ENCODE data around the gene BCOR. TPM values are rescaled to one million over a fixed set of nuclear protein-coding genes. Genes with fewer than 3 reads are reported as not detected.

BCOR gene
- total RNA-seq, 2 experiments from 2014 or later: 46.4 to 47.0 TPM

DNA sequence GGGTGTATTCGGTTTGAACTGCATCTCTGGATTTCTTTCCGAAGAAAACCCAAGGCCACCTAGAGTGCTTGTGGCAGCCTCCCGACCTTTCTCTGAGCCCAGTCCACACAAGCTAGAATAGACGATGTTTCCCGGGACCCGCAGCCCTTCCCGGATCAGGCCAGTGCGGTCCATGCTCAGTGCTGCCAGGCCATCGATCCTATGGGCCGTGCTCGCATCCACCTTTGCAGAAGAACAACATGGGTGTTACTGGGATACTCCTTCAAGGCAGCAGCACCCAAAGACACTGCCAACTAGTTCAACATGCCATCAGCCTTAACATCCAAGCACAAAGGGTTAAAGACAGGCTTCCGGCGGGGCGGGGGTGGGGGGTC, 22.8 kb downstream of the BCOR start:
- CTCF ChIA-PET: no interaction called here
- POLR2A ChIA-PET: no interaction called here

DNA sequence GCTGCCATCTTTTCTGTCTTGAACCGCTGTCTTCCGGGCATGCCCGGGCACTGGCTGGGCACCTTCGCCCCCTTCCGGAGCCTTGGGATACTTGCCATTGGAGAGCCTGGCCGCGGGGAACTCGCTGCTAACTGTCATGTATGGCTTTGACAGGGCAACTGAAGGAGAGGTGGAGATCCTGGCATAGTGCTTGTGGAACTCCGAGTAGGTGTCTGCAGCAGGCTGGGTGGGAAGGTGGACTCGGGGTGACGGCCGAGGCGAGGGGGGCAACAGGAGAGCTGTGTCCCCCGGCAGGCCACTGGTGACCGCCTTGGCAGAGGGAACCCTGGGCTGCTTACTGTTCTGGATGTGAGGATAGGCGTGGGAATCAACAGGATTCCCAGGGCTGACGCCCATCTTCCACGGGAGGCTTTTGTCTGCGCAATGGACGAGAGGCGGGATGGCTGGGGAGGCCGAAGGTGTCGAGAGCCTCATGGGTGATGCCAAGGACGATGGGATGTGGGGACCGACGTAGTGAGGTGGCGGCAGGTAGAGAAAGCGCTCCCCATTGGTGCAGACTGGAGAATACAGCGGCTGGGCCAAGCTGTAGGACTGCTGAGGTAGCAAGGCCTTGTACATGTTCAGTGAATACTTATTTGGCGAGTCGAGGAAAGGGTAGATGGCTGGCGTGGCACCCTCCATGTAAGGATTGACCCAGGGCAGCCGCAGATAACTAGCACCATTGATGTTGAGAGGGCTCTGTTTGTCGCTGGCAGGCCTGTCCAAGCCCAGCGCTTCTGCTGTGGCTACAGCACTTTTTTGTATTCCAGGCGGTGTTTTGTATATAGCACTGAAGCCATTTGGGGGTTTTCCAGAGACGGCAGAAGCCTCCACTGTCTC, 23.4 kb downstream of the BCOR start:
- CTCF ChIA-PET: no interaction called here
- POLR2A ChIA-PET: no interaction called here

DNA sequence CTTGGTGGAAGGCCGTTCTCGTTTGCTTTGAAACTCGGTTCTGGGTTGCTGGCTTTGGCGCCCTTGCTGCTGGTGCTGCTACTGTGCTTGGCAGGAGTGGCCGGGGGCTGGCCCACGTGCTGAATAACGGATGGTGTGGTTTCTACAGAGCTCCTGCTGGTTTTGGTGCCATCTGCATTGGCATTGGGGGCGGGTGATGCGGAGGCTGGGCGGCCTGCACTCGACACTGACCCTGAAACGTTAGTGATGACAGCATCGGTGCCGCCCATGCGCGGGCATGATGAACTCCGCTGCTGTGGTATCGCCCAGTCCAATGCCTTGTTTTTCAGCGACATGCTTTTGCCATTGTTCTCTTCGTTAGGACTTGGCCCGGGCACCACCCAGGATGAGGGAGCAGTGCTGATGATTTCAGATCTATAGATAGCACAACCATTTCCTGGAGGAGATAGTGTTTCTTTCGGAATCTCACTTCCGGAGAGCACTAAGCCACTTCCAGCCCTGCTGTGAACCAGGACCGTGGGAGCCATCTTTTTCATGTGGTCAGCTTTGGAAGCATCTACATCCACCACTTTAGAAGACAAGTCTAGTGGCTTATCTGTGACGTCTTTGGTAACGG, 24.2 kb downstream of the BCOR start:
- CTCF ChIA-PET: no interaction called here
- POLR2A ChIA-PET: no interaction called here

DNA sequence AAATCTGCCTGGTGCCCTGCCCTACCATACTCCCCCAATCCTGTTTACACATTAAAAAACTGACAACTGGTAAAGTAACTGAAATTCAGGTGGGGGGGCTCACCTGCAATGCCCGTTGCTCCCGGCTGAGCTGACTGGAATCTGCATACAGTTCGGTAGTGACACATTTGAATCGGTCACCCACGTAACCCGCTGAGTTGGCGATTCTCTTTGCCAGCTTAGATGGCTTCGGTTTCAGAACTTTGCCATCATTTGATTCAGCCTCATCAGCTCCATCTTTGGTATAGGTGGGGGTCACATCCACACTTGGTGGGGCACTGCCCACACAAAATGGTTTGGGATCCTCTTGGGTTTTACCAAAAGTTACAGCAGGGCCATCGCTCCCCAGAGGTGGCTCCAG, 25.5 kb downstream of the BCOR start:
- CTCF ChIA-PET: no interaction called here
- POLR2A ChIA-PET: no interaction called here

DNA sequence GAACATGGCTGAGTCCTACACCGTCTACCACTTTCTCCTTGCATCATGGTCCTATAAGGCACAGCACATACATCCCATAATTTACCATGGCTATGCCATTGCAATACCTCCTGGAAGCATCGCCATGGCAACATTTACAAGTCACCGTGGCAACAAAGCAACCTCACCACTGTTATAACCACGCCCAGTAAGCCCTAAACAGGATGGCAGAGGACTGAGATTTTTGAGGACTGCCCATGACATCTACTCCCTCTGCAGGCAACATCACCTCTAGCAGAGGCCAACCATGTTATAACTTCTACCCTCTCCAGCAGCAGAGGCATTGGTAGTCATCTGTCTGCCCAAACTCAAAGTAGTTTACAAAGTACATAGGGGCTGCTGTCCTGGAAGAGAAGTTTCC, 29.7 kb downstream of the BCOR start:
- ChIA-PET POLR2A (no interaction called here), CTCF (no interaction called here)

GRCh38 chrX:40066700-40067099, 31.1 kb downstream of the BCOR start:
- POLR2A ChIA-PET: no interaction called here
- CTCF ChIA-PET: no interaction called here

- POLR2A ChIA-PET: interaction anchor here (0.6 kb wide), 1 partner anchor 111 kb away, joined by 5 read pairs; no protein-coding TSS in a partner anchor
- CTCF ChIA-PET: no interaction called here
Measured at GRCh38 chrX:40065296-40066046, 32.3 kb downstream of the BCOR start.

DNA sequence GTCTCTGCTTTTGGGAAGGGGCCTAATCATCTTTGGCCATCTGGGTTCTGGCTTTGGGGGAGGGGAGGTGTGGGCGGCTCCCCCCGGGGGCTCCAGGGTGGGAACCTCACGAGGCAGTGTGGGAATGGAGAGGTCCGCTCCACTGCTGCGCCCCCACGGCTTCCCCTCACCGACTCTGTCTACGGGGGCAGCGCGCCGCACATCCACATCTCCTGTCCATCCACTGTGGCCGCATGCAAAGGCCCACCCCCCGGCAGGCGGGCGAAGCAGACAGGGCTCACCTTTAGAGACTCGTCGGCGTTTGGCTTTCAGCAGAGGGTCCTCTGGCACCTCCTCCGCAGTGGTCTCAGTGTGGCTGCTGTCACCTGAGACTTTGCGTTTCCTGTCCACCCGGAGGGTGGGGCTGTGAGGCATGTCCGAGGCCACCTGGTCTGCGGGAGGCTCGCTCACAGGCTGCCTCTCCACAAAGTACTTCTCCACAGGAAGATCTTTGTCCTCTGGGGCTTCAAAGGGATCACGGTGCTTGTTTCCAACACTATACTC, 33.6 kb downstream of the BCOR start:
- POLR2A ChIA-PET: no interaction called here
- CTCF ChIA-PET: no interaction called here

DNA sequence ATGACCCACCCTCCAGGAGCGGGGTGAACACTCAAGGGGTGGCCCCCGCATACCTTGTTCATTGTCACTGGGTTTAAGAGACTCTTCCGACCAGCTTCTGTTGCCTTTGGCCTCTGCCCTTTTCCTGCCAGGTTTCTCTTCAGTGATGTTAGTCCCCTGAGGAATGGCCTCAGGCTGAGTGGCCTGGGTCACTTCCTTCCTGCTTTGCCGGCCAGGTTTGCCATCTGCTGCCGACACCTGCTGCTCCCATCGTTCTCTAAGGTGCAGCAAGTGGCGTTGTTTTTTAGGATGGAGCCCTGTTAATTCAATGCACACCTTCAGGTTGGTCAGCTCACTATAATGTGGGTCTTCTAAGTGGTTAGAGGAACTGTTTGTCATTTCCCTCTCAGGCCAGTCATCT, 34.2 kb downstream of the BCOR start:
- POLR2A ChIA-PET: no interaction called here
- CTCF ChIA-PET: no interaction called here

DNA sequence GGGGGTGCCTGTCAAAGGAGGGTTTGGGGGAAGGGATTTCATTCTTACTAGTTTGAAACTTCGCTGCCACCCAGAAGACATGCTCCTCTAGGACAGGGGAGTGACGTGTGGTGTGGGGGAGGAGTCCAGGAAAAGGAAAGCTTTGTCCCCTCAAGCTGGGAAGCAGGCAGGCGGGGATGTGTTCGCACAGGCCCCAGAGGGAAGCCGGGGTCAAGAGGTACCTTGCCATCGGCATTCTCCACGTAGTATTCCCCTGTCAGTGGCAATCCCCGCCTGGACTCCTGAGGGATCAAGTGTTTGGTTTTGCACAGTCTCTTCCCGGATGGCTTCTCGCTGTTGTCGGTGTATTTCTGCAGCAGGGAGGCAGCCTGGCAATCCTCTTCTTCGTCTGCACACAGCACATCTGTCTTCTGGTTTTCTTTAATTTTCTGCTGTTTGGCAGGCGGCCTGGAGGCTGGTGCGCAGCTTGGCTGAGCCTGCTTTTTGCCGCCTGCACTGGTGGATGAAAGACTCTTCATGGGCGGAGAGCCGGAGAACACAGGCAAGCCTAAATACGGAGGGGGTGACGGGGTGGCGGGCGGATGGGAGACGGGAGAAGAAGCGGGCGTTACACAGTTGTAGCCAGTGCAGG, 35.1 kb downstream of the BCOR start:
- ChIA-PET CTCF (no interaction called here), POLR2A (no interaction called here)

DNA sequence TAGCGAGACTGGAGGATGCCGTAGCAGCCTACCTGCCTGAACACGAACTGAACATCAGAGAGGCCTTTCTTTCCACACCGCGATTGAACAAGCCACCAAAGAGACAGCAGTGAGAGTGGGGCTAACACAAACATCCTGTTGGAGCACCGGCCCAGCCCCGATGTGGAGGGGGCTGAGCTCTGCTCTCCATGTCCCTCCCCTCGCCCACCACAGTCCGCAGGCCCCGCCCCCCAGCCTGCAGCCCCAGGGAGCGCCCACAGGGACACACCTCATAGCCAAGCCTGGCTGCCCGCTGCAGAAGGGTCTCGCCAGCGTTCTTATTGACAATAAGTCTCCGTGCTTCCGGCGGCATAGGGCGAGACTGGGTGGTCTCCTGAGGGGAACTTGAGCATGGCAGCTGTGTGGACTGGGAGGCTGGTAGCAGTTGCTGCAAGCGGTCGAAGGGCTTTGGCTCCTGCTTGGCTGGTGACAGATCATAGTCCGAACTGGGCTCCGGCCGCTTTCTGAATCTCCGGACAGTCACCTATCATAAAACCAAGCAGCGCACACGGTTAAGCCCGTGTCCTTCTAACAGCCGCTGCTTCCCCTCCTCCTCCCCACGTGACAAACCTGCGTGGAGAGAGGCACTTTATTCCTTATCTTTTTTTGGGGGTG, 35.8 kb downstream of the BCOR start:
- POLR2A ChIA-PET: interaction anchor here (0.9 kb wide), 1 partner anchor 36 kb away, joined by 3 read pairs; the partner anchor contains the start of gene BCOR
- CTCF ChIA-PET: no interaction called here

GRCh38 chrX:40061005-40061404, 36.8 kb downstream of the BCOR start:
- POLR2A ChIA-PET: interaction anchor here (0.9 kb wide), 1 partner anchor 37 kb away, joined by 3 read pairs; the partner anchor contains the start of gene BCOR
- CTCF ChIA-PET: no interaction called here

DNA sequence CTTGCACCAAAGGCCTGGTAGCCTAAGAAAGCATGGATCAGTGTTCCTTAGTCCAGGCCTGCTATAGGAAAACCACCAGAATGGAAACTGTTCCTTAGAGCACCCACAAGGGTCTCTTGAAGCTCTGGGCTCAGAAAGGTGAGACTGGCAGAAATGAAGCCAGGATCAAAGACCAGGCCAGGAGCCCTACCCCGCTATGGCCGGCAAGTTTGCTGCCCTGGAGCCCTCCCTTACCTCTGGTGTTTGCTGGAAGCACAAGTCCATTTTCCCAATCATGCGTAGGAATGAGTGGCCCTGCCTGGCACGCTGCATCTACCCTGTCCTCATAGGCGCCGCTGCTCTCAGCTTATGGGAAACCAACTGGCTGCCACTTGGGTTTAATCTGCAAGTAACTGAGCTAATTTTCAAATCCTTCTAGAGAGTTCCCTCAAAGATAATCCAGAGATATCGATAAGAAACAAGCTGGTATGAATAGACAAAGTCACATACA, 37.4 kb downstream of the BCOR start:
- CTCF ChIA-PET: no interaction called here
- POLR2A ChIA-PET: no interaction called here

DNA sequence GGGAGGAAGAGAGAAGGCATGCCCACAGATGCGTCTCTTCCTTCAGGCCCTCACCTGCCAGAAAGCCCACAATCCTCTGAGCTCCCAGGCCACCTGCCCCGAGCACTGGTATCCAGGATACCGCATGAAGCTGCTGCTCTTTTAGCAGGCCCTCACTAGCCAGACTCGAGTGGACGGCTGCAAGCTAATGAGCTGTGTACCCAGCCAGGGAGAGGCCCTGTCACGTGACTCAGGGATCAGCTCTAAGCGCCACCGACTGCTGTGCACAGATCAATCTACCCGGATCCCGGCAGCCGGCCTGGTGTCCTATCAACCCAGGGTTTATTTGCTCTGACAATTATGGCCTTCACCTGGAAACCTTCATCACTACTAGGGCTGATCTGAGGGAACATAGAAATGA, 39.0 kb downstream of the BCOR start:
- ChIA-PET CTCF (no interaction called here), POLR2A (no interaction called here)

GRCh38 chrX:40057405-40057804, 40.4 kb downstream of the BCOR start:
- CTCF ChIA-PET: no interaction called here

GRCh38 chrX:40056420-40056819, 41.3 kb downstream of the BCOR start:
- ChIA-PET CTCF (interaction anchor here (0.7 kb wide), 1 partner anchor 267 kb away, joined by 3 read pairs; no protein-coding TSS in a partner anchor), POLR2A (no interaction called here)

More at GRCh38 chrX:40057405-40057804, 40.4 kb downstream of the BCOR start:
- POLR2A ChIA-PET: no interaction called here

GRCh38 chrX:40055495-40055894, 42.3 kb downstream of the BCOR start:
- POLR2A ChIA-PET: no interaction called here
- CTCF ChIA-PET: no interaction called here

DNA sequence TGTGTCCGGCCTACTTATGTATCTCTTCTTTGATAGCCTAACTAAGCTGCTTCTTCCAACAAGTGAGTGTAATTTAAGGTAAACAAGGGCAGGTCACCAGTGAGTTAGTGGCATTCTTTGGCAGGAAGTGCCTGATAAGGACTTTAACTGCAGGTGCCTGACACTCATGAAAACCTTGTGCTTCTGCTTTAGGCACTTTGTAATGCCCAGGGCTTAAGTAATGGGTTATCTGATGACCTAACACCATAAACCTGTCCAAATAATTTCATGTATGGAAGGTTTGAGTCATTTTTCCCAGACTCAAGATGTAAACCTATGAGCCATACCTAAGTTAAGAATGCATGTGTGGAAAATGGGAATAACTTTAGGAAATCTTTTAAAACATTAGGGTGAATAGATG, 43.0 kb downstream of the BCOR start:
- ChIA-PET POLR2A (no interaction called here), CTCF (no interaction called here)

GRCh38 chrX:40050532-40050931, 47.2 kb downstream of the BCOR start:
- ChIA-PET CTCF (no interaction called here), POLR2A (no interaction called here)

Measured in activated CD8-positive, alpha-beta memory T cell treated with anti-CD3 and anti-CD28 coated beads for 36 hours (primary cell).